ENCODE results near the gene RNASEH2B.

- TF ChIP-seq CTCF (IDR thresholded peaks at IDR 0.05; ENCODE audit: insufficient read depth, low read length): no peak
- no peak for TF ChIP-seq POLR2AphosphoS5 (IDR thresholded peaks at IDR 0.05; ENCODE audit: low read depth)
Measured at GRCh38 chr13:50928102-50928501, 18.5 kb downstream of the RNASEH2B start.

Measured in HL-60 (cell line).